Measurements from ENCODE around the gene RNF213.

Gene RNF213

GRCh38 chr17:80289616-80290015, 29.0 kb downstream of the RNF213 start:
- in situ Hi-C loops (cut with HindIII; ENCODE audit: low sequenced_read_pairs): no loop called here
- no peak for TF ChIP-seq CTCF (IDR thresholded peaks at IDR 0.05; ENCODE audit: low read depth, low read length)
- no peak for DNase-seq (ENCODE audit: low read depth, low spot score)
- H3K4me3 ChIP-seq (ENCODE audit: low read depth, low read length): no peak overlapping the region

- DNase-seq (ENCODE audit: low read depth, low spot score): no peak
- TF ChIP-seq CTCF (IDR thresholded peaks at IDR 0.05; ENCODE audit: low read depth, low read length): no peak
- in situ Hi-C loops (cut with HindIII; ENCODE audit: low sequenced_read_pairs): no loop called here
These were observed 29.5 kb downstream of the RNF213 start for GRCh38 chr17:80290156-80290555.

GRCh38 chr17:80291260-80291659, 30.6 kb downstream of the RNF213 start:
- DNase-seq (ENCODE audit: low read depth, low spot score): no peak
- TF ChIP-seq CTCF (IDR thresholded peaks at IDR 0.05; ENCODE audit: low read depth, low read length): no peak
- H3K4me3 ChIP-seq (ENCODE audit: low read depth, low read length): no peak overlapping the region
- in situ Hi-C loops (cut with HindIII; ENCODE audit: low sequenced_read_pairs): no loop called here

More at GRCh38 chr17:80290156-80290555, 29.5 kb downstream of the RNF213 start:
- H3K4me3 ChIP-seq (ENCODE audit: low read depth, low read length): no peak overlapping the region

GRCh38 chr17:80291691-80292487, 31.2 kb downstream of the RNF213 start:
- in situ Hi-C loops (cut with HindIII; ENCODE audit: low sequenced_read_pairs): no loop called here
- DNase-seq (ENCODE audit: low read depth, low spot score): no peak
- TF ChIP-seq CTCF (IDR thresholded peaks at IDR 0.05; ENCODE audit: low read depth, low read length): no peak

GRCh38 chr17:80292521-80292971, 31.9 kb downstream of the RNF213 start:
- DNase-seq (ENCODE audit: low read depth, low spot score): no peak
- TF ChIP-seq CTCF (IDR thresholded peaks at IDR 0.05; ENCODE audit: low read depth, low read length): peak; percentile 7
- no peak overlapping the region for H3K4me3 ChIP-seq (ENCODE audit: low read depth, low read length)
- in situ Hi-C loops (cut with HindIII; ENCODE audit: low sequenced_read_pairs): no loop called here

More at GRCh38 chr17:80291691-80292487, 31.2 kb downstream of the RNF213 start:
- no peak overlapping the region for H3K4me3 ChIP-seq (ENCODE audit: low read depth, low read length)

- H3K4me3 ChIP-seq (ENCODE audit: low read depth, low read length): no peak overlapping the region
- no peak for DNase-seq (ENCODE audit: low read depth, low spot score)
- TF ChIP-seq CTCF (IDR thresholded peaks at IDR 0.05; ENCODE audit: low read depth, low read length): no peak
- in situ Hi-C loops (cut with HindIII; ENCODE audit: low sequenced_read_pairs): no loop called here
These were observed 33.6 kb downstream of the RNF213 start for GRCh38 chr17:80294210-80294609.

Measured in astrocyte of the spinal cord (primary cell).